Fibroblast of the aortic adventitia (primary cell): Measurements from ENCODE around the gene BMPR1A. TPM values are rescaled to one million over a fixed set of nuclear protein-coding genes. Genes with fewer than 3 reads are reported as not detected.
A peak's percentile ranks its signal among the peaks of the same experiment; 100 is the strongest.

ENCODE experiments used
- DNase-seq: peaks from one replicate; pipeline ENCODE4 v3.0.0-alpha.2; 2010; ENCODE audit warnings: low read depth
- H3K4me3 ChIP-seq: 2 replicates; pipeline ENCODE4 v1.5.1; 2011; ENCODE audit warnings: low read depth, mild to moderate bottlenecking, control low read depth, low read length, moderate library complexity
- total RNA-seq: library from RNA; depleted of rRNA; stranded (reverse); fragments of >200 nt; gene quantifications from 2 replicates; pipeline ENCODE4 v1.2.3, GENCODE V29; 2012; ENCODE audit warnings: low replicate concordance
- TF ChIP-seq, protein P1 (sequence below): IDR thresholded peaks from 2 replicates; pipeline ENCODE4 v1.5.1; 2011; ENCODE audit warnings: mild to moderate bottlenecking, low read length, control low read depth, inconsistent platforms; ENCODE audit not compliant: insufficient read depth

Gene BMPR1A
- 57.8 and 74.7 TPM in 2 replicates for total RNA-seq

DNA sequence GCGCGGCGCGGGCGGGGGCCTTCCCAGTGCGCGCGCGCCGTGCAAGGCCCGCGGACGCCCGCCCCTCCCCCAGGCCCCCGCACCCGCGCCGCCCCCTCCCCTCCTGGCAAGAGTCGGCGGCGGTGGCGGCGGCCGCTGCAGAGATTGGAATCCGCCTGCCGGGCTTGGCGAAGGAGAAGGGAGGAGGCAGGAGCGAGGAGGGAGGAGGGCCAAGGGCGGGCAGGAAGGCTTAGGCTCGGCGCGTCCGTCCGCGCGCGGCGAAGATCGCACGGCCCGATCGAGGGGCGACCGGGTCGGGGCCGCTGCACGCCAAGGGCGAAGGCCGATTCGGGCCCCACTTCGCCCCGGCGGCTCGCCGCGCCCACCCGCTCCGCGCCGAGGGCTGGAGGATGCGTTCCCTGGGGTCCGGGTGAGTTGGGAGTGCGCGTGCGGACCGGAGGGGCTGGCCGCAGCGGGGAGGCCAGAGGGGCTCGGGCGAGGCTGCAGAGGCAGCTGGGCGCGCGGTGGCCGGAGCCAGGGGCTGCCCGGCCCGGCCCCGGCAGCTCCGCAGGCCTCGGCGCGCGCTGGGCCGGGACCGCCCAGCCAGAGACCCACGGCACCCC is at the start of gene BMPR1A:
Gene BMPR1A (plus strand): TSS at position 109 of the 602 bp plus-strand sequence. CDS start 119,400 bp downstream, outside the sequence.
- TF ChIP-seq, protein P1, sequence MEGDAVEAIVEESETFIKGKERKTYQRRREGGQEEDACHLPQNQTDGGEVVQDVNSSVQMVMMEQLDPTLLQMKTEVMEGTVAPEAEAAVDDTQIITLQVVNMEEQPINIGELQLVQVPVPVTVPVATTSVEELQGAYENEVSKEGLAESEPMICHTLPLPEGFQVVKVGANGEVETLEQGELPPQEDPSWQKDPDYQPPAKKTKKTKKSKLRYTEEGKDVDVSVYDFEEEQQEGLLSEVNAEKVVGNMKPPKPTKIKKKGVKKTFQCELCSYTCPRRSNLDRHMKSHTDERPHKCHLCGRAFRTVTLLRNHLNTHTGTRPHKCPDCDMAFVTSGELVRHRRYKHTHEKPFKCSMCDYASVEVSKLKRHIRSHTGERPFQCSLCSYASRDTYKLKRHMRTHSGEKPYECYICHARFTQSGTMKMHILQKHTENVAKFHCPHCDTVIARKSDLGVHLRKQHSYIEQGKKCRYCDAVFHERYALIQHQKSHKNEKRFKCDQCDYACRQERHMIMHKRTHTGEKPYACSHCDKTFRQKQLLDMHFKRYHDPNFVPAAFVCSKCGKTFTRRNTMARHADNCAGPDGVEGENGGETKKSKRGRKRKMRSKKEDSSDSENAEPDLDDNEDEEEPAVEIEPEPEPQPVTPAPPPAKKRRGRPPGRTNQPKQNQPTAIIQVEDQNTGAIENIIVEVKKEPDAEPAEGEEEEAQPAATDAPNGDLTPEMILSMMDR = no peak
- DNase-seq = no peak
- peak within 1 kb of the TSS; percentile 86 for H3K4me3 ChIP-seq

DNA sequence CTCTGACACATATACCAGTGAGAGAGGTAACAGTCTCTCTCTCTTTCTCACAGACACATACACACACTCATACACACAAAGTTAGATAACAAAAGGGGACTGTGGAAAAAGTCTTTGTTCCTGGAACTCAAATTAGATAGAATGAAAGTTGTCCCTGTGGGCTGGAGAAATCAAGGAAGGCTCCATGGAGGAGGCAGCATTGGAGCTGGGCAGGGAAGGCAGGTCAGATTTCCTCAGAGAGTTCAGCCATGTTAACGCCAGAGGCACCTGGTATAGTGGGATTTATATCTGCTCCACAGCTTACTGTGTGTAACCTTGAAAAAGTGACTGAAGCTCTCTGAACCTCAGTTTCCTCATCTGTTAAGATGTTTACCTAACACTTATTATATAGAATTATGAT is 49.4 kb upstream of the BMPR1A start:
- DNase-seq = no peak
- H3K4me3 ChIP-seq = no peak overlapping the region
- TF ChIP-seq, protein P1 = no peak

DNA sequence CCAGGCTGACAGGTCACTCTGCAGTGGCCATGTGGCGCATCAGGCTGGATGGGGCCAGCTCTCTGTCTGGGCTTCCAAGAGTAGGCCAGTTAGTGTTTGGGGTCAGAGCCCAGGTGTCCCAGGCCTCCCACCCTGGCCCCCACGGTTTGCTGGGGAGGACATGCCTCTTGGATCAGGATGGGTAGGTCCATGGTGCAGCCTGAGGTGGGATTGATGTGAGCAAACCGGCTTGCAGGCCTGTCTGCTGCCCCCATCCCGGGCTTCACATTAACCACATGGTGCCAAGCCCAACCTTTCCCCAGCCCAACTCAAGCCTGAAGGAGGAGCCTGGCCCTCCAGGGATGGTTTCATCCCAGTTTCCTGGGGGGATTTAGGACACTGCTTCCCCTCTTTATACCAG is 48.9 kb upstream of the BMPR1A start:
- H3K4me3 ChIP-seq = no peak overlapping the region
- TF ChIP-seq, protein P1 = no peak
- no peak for DNase-seq

DNA sequence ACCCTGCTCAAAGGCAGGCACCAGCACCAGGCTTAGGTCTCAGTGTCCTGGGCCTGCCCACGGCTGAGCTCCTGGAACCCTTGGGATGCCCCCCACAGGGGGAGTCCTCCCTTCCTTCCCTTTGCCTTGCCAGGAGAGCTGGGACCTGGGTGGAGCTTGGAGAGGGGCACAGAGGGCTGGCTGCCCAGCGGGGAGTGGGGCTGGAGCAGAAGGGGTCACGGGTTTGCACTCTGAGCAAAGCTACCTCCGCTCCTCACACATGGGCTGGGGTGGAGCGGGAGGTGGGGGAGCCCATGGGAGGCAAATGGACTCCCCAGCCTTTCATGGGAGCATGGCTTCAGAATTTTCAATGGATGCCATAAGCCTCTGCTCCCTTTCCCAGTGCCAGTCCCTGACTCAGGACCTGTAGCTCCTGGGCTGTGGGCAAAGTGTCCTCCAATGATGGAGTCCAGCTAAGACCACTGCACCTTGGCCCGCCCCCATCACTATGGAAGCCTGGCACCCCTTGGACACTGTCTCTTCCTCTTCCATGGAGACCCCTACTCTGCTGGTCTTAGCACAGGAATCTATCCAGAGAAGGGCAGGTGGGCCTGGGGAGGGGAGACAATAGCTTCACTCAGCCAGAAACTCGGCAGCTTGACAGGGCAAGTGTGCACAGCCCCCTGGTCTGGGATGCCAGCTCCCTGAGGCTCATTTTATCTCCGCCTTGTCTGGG is 48.2 kb upstream of the BMPR1A start:
- no peak for DNase-seq
- H3K4me3 ChIP-seq = no peak overlapping the region
- TF ChIP-seq, protein P1 = no peak

DNA sequence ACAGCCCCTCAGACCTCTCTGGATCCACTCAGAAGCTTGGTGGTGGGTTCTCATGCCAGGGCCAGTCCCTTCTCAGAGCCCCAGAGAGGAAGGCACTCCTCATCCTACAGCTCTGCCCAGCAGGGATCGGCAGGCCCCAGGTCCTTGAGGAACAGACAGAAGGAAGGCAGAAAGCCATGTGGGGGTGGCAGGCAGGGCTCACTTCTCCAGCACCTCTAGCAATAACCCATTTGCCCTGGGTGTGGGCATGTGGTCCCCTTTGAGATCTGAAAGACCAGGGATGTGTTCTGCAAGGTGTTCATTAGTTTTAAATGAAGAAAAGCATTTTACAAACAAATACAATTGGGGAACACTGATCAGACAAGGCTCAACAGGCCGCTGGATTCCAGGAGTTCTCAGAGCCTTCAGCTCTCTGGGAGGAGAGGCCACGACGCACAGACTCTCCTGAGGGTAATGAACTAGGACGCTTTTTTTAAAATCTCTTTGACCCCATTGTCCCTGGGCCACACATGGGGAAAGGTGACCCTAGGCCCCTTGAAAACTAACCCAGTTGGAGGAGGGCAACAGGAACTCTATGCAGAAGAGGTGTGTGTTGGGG is 47.5 kb upstream of the BMPR1A start:
- TF ChIP-seq, protein P1 = no peak

DNA sequence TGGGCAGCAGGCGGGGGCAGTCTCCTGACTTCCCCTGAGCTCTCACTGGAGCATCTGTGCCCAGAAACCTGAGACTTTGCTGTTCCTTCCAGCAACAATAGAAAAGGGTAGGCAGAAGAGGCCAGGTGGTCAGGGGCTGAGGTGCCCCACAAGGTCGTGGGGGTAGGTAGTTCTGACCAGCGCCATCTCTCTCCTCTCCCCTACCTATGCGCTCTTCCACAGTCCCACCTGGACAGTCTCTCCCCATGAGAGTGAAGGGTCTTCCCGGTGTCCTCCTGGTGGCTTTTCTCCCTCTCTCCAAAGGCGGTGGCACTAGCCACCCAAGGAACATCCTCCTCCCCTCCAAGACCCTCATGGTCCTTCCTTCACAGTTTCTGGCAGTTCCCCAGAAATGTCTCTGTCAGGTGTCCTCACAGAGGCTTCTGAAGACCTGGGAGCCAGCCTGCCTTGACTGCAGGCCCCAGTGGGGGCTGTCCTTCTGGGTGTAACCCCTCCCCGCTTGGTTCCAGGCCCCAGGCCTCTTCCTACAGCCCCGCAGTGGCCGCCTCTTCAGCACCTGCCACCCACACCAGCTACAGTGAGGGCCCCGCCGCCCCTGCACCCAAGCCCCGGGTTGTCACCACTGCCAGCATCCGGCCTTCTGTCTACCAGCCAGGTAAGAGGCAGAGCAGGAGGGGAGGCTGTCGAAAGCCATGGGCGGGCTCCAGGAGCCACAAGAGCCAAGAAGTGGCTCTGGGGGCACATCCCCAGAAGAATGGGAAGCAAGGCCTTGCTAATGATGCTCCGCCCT is 46.8 kb upstream of the BMPR1A start:
- TF ChIP-seq, protein P1 = no peak
- no peak for DNase-seq
- no peak overlapping the region for H3K4me3 ChIP-seq

More for the DNA sequence above, 47.5 kb upstream of the BMPR1A start:
- DNase-seq = no peak
- H3K4me3 ChIP-seq = no peak overlapping the region
